Endothelial cell of umbilical vein (primary cell): ENCODE data around the gene PHAX.

ENCODE experiments used
- CTCF ChIP-seq, 2 donors: IDR thresholded peaks; 1 replicate in 1 of 2; 2 replicates in 1 of 2; pipeline ENCODE4 v1.5.1; 2011; ENCODE audit warnings: low read length in 2 of 2, mild to moderate bottlenecking in 2 of 2, moderate library complexity in 2 of 2, control low read depth in 1 of 2, inconsistent platforms in 1 of 2, low read depth in 1 of 2; ENCODE audit not compliant: insufficient read depth in 1 of 2; ENCODE audit errors: extremely low read depth in 1 of 2
- FOS ChIP-seq: IDR thresholded peaks from 2 replicates; pipeline ENCODE4 v1.6.1; 2011; ENCODE audit warnings: mild to moderate bottlenecking, low read length, moderate library complexity, borderline replicate concordance; ENCODE audit not compliant: insufficient read depth
- JUN ChIP-seq: IDR thresholded peaks from 2 replicates; pipeline ENCODE4 v1.6.1; 2011; ENCODE audit warnings: borderline replicate concordance, low read depth; ENCODE audit not compliant: insufficient read length, insufficient read depth
- POLR2AphosphoS5 ChIP-seq: IDR thresholded peaks from 2 replicates; pipeline ENCODE4 v1.6.1; 2012; ENCODE audit warnings: low read depth, mild to moderate bottlenecking, control low read depth, low read length, moderate library complexity; ENCODE audit not compliant: insufficient read depth

GRCh38 chr5:126648471-126648870 is 47.7 kb downstream of the PHAX start:
- TF ChIP-seq CTCF (IDR thresholded peaks at IDR 0.05; ENCODE audit: extremely low read depth in 1 of 2, insufficient read depth in 1 of 2, low read depth in 1 of 2, low read length in 2 of 2) (no peak), POLR2AphosphoS5 (no peak), FOS (no peak), JUN (no peak)
